GOT3 (cell line): ENCODE measurements around the gene TRIM63.

Experiments used
- DNase-seq: peaks from one replicate; lab custom pipeline; 2025; ENCODE audit warnings: mixed read lengths; lab: John Stamatoyannopoulos, UW

Gene TRIM63

DNA sequence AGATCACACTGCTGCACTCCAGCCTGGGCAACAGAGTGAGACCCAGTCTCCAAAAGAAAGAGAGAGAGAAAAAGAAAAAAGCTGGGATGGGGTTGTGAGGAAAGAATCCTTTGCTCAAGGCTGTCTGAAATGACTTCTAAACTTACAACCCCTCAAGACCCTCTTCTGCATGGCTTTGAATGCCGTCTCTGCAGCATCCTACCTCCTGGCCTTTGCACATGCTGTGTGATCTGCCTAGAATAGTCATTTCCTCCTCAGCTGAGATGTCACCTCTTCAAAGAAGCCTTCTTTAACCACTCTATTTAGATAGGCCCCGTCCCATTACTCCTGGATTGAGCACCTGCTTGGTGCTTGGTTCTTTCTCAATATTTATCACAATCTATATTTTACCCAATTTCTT is 17.4 kb upstream of the TRIM63 start:
- DNase-seq: no peak

DNA sequence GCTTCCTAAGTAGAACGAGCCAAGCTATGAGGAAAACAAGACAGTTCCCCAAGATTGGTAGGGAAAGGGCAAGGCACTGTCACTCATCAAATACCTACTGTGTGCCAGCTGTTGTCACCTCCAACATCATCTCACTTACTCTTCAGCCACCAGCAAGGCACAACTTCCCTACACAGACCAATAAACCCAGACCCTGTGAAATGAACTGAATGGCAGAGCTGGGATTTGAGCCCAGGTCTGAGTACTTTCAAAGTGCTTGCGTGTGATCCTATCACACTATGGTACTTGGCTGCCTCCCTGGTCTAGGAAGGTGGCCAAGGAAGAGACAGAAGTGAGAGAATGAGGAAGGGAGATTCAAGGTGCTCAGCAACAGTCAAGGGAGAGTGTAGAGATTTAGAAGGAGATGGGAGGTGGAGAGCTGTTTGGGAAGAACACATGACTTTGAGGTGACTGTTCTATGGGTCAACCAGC is 16.7 kb upstream of the TRIM63 start:
- DNase-seq: no peak

DNA sequence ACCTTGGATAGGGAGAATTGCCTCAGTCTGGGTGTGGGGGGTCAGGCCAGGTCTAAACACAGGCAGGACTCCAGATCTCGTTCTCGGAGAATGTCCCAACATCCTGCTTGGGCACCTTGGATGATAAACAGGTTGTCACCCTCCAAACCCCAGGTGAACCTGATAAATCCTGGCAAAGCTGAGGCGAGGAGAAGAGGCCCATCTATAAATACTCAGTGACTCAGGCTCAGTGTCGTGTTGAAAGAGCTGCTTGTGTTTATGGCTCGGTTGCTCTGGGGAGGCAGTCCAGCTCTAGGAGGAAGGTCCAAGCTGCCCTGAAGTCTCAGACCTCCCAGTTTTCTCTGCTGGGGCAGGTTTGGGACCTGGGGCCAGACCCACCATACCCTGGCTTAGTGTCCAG is 15.8 kb upstream of the TRIM63 start:
- DNase-seq: no peak

DNA sequence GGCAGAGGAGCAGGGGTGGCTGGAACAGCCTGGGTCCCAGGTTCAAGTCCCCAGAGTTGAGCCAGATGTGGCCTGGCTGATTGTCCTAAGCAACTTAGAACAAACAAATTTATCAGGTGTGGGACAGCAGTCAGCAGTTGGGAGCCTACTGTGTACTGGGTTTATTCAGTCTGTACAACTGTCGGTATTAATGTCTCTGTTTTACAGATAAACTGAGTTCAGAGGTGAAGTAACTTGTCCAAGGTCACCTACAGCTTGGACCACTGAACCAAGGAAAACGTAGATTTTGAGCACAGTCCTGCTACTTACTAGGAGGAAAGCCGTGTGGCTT is 14.6 kb upstream of the TRIM63 start:
- no peak for DNase-seq

DNA sequence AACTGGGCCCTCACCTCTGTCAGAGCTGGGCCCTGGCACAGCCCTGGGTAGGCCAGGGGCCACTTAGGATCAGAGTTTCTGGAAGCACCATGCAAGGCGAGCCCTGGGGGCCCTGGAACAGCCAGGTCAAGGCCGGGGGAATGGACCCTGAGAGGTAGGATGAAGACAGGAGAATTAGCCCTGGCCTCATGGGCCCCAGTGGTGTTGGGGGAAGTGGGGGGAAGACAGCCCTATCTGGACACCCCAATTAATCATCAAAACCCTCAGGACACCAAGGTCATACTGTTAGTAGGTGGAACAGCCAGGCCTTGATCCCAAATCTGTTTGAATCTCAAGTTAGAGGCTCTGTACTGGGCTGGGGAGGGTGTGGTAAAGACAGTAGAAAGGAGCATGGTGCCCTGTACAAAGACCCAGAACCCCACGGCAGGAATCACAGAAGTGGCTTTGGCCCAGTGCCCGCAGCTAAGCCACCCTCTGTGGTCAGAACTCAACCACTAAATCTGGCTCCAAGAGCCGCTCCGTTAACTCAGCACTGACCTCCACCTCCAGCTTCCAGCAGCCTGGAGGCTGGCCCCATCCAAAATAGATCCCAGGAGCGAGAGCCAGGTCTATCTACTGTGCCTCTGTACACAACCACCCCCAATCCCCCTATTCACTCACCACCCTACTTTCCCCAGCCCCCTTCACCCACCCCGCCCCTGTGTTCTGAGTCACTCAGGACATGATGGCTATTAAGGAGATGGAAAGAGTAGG is 14.0 kb upstream of the TRIM63 start:
- no peak for DNase-seq

DNA sequence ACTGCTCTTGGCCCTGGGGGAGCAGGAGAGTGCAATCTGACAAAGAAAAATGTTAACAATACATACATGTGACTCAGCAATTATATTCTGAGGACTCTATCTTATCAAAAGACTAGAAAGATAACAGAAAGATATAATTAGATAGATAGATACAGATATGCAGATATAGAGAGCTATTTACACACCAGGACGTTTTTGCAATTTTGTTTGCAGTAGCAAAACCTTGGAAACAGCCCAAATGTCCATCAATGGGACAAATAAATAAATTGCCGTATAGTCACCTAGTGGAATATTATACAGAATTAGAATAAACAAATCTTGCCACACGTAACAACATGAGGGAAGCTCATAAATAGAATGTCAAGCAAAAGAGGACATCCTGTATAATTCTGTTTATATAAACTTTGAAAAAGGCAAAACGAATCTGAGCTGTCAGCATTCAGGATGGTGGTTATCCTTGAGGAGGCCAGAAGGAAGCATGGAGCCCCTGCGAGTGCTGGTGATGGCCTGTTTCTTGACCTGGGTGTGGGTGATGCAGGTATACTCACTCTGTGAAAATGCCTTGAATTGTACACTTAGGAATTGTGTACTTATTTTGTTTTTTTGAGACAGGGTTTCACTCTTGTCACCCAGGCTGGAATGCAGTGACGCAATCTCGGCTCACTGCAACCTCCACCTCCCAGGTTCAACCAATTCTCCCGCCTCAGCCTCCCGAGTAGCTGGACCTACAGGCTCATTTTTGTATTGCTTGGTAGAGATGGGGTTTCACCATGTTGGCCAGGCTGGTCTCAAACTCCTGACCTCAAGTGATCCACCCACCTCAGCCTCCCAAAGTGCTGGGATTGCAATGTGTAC is 12.8 kb upstream of the TRIM63 start:
- DNase-seq: no peak

- DNase-seq: no peak
These were observed 11.7 kb upstream of the TRIM63 start for GRCh38 chr1:26079178-26079563.

DNA sequence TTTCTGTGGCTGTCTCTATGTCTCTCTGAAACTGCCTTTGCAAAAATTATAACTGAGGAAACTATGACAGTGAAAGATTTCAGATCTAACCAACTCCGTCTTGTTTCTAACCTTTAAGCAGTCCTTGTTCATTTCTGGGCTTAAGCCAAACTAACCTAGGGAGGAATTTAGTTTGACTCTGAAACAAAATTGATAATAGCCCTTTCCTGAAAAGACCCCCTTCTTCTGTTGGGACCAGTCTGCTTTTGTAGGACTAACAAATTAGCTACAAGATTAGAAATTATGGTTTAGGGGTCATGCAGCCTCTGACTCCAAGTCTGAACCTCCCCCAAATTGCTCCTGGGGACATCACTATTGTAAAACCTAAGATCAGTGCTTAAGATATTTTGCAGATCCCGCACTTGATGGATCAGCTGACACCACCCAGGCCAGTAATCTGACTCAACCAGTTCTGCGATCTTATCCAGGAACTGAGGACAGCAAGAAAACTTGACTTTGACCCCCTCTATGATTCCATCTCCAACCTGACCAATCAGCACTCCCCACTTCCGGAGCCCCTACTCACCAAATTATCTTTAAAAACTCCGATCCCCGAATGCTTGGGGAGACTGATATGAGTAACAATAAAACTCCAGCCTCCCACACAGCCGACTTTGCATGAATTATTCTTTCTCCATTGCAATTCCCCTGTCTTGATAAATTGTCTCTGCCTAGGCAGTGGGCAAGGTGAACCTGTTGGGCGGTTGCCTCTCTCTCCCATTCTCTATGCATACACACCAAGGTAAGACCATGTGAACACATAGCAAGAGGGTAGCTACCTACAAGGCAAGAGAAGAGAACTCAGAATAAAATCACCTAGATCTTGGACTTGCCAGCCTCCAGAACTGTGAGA is 11.1 kb upstream of the TRIM63 start:
- no peak for DNase-seq

DNA sequence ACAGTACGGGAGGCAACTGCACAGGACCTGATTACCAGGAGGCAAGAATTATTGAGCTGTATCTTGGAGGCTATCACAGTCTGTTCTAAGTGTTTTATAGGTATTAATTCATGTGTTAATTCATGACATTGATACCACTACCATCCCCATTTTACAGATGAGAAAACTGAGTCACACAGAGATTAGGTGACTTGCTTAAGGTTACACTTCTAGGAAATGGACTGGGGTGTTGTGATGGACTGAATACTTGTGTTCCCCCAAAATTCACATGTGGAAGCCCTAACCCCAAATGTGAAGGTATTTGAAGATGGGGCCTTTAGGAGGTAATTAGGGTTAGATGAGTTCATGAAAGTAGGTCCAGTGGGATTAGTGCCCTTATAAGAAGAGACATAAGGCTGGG is 10.1 kb upstream of the TRIM63 start:
- no peak for DNase-seq

GRCh38 chr1:26075421-26076144 is 8.2 kb upstream of the TRIM63 start:
- no peak for DNase-seq

- no peak for DNase-seq
These were observed 4.9 kb upstream of the TRIM63 start for GRCh38 chr1:26072305-26072704.

GRCh38 chr1:26070963-26071342 is 3.5 kb upstream of the TRIM63 start:
- DNase-seq: no peak

GRCh38 chr1:26070296-26070962 is 3.0 kb upstream of the TRIM63 start:
- no peak for DNase-seq

DNA sequence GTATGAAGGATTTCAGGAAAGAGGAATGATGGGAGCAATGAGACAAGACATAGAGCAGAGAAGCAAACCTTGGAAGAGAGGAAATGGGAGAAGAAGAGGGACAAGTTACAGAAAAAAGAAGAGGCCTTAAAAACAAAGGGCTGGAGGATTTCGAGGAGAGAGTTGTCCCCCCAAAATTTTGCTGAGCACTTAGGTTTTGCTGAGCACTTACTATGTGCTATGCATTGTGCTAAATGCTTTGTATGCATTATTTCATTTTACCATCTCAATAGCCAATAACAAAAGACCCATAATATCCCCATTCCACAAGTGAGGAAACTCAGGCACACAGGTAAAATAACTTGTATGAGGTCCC is 2.5 kb upstream of the TRIM63 start:
- no peak for DNase-seq

- no peak for DNase-seq
These were observed 573 bp downstream of the TRIM63 start for GRCh38 chr1:26066857-26067256.

GRCh38 chr1:26066160-26066559 is 1.3 kb downstream of the TRIM63 start:
- DNase-seq: no peak

DNA sequence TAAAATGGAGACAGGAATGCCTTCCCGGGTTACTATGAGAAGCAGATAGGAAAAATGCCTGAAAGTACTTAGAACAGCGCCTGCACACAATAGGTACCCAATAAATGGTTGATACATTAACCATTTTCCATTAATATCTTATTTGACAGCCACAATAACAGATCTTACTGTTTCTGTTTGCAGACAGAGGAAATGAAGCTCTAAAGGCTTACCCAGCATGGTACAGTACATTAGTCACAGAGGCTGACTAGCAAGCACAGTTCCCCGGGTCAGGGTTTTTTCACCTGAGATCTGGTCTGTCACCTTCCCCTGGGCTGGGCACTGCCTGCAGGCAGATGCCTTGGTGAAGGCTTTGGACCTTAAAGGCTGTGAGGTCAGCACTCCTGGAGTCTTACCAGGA is 2.9 kb downstream of the TRIM63 start:
- DNase-seq: no peak

DNA sequence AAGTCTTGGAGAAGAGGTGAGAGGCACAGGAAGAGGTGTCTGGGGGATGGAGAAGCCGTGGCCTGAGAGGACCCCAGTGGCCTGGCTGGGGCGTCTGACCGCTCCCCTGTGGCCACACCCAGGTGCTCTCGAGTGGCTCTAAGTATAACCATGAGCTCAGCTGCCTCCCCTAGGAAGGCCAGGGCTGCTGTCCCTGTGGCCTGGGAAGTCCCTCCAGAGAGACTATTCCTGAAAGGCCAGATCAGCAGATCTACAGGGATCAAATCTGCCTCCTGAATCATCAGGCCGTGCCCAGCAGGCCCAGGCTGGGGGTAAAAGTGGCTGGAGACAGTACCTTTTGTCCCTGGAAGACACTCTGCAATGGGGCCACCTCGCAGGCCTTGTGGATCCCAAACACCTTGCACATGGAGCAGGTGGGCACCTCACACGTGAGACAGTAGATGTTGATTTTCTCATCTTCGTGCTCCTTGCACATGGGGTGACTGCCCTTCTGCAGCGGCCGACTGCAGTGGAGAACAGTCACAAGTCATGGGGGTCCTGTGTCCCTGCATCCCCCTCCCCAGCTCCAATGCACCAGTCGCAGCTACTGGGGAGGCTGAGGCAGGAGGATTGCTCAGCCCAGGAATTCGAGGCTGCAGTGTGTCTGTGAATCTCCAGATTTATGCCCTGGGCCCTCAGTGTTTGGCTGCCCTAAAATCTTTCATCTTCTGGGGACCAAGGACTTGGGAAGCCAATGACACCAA is 6.4 kb downstream of the TRIM63 start:
- no peak for DNase-seq

DNA sequence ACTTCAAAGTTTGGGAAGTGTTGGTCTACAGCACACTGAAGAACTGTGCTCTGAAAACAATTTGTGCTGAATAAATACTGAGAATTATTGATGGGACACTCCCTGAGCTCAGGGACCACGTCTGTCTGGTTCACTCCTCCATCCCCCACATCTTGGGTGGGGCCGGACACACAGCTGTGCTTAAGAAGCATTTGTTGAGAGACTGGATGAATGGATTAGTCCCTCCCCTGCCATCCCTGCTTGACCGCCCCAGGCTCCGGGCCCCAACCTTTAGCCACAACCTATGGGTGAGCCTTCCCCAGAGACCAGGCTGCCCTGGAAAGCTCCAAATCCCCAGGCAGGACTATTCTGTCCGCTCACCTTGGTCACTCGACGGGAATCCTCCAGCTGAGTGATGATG is 7.5 kb downstream of the TRIM63 start:
- DNase-seq: no peak

DNA sequence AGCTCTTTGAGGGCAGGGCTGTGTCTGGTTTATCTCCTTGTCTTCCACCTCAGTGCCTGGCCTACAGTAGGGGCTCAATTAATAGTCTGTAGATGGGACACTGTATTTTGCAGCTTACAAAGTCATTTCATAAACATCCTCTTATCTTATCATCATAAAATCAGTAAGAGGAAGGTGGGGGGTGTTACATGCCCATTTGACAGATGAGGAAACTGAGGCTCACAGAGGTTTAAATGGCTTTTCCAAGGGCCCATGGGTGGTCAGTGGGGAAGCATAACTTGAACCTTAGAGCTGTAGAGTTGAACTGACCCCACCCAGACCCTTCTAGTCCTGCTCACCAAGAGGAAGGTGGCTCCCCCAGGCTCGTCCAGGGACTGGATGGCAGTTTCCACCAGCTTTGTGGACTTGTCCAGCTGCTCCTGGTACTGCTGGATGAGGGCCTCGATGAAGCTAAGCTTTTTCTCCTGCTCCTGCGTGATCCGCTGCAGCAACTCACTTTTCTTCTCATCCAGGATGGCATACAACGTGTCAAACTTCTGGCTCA is 9.3 kb downstream of the TRIM63 start:
- no peak for DNase-seq
